Mesenchymal stem cell (in vitro differentiated cells and primary cell): ENCODE measurements around the gene KLHDC3.

Experiments used
- DNase-seq: peaks from one replicate; pipeline ENCODE4 v3.0.0-alpha.2; 2013
- H2AFZ ChIP-seq: one replicate; pipeline ENCODE4 v1.6.1; 2013; ENCODE audit warnings: low read depth, mild to moderate bottlenecking, control low read depth, inconsistent platforms, low read length, moderate library complexity
- H2AK5ac ChIP-seq: 2 replicates; pipeline ENCODE4 v1.6.1; 2013; ENCODE audit warnings: low read length, moderate library complexity, mild to moderate bottlenecking, inconsistent platforms; ENCODE audit not compliant: severe bottlenecking
- H2BK120ac ChIP-seq: one replicate; pipeline ENCODE4 v1.6.1; 2013; ENCODE audit warnings: low read depth, mild to moderate bottlenecking, inconsistent platforms, low read length, moderate library complexity
- H2BK12ac ChIP-seq, 2 experiments: one replicate each; pipeline ENCODE4 v1.6.1; 2013; ENCODE audit warnings: inconsistent platforms in 2 of 2, low read length in 2 of 2, mild to moderate bottlenecking in 2 of 2, moderate library complexity in 2 of 2, control low read depth in 1 of 2
- H2BK15ac ChIP-seq: one replicate; pipeline ENCODE4 v1.6.1; 2013; ENCODE audit warnings: mild to moderate bottlenecking, low read depth, inconsistent platforms; ENCODE audit not compliant: poor library complexity, severe bottlenecking
- H2BK5ac ChIP-seq: 2 replicates; pipeline ENCODE4 v1.6.1; 2013; ENCODE audit warnings: low read depth, mild to moderate bottlenecking, low read length, control low read depth, inconsistent platforms; ENCODE audit not compliant: poor library complexity, severe bottlenecking
- H3K14ac ChIP-seq, 2 experiments: one replicate each; pipeline ENCODE4 v1.6.1; 2013; ENCODE audit warnings: inconsistent platforms in 2 of 2, low read length in 2 of 2, control low read depth in 1 of 2, mild to moderate bottlenecking in 1 of 2, moderate library complexity in 1 of 2
- H3K18ac ChIP-seq, 2 experiments: one replicate each; pipeline ENCODE4 v1.6.1; 2013; ENCODE audit warnings: inconsistent platforms in 2 of 2, low read length in 2 of 2, control low read depth in 1 of 2, low read depth in 1 of 2, mild to moderate bottlenecking in 1 of 2
- H3K23ac ChIP-seq, 2 experiments: one replicate each; pipeline ENCODE4 v1.6.1; 2013; ENCODE audit warnings: inconsistent platforms in 2 of 2, low read length in 2 of 2, mild to moderate bottlenecking in 2 of 2, moderate library complexity in 2 of 2, control low read depth in 1 of 2
- H3K27ac ChIP-seq: 2 replicates; pipeline ENCODE4 v1.5.1; 2013; ENCODE audit warnings: mild to moderate bottlenecking, moderate library complexity, low read length, control low read depth, inconsistent platforms; ENCODE audit not compliant: poor library complexity, severe bottlenecking
- H3K27me3 ChIP-seq, 2 experiments: 2 replicates each; pipeline versions ENCODE4 v1.6.1 to v1.7.0; 2013; ENCODE audit warnings: low read length in 2 of 2, mild to moderate bottlenecking in 2 of 2, moderate library complexity in 2 of 2, control low read depth in 1 of 2, inconsistent platforms in 1 of 2; ENCODE audit not compliant: control insufficient read depth in 1 of 2, insufficient read depth in 1 of 2
- H3K36me3 ChIP-seq, 2 experiments: 2 replicates each; pipeline versions ENCODE4 v1.6.1 to v1.7.0; 2013; ENCODE audit warnings: low read length in 2 of 2, control low read depth in 1 of 2, inconsistent platforms in 1 of 2, low read depth in 1 of 2, mild to moderate bottlenecking in 1 of 2; ENCODE audit not compliant: insufficient read depth in 2 of 2, control insufficient read depth in 1 of 2
- H3K4ac ChIP-seq, 2 experiments: one replicate each; pipeline ENCODE4 v1.6.1; 2013; ENCODE audit warnings: inconsistent platforms in 2 of 2, low read length in 2 of 2, mild to moderate bottlenecking in 2 of 2, moderate library complexity in 2 of 2, control low read depth in 1 of 2, low read depth in 1 of 2
- H3K4me1 ChIP-seq: 2 replicates; pipeline ENCODE4 v1.6.1; 2013; ENCODE audit warnings: low read depth, low read length, control low read depth; ENCODE audit not compliant: control insufficient read depth, insufficient read depth
- H3K4me2 ChIP-seq: 2 replicates; pipeline ENCODE4 v1.6.1; 2013; ENCODE audit warnings: low read length, mild to moderate bottlenecking, inconsistent platforms; ENCODE audit not compliant: poor library complexity, severe bottlenecking
- H3K4me3 ChIP-seq, 2 experiments: 2 replicates each; pipeline versions ENCODE4 v1.5.1 to v1.7.0; 2013; ENCODE audit warnings: low read length in 2 of 2, mild to moderate bottlenecking in 2 of 2, control low read depth in 1 of 2, low read depth in 1 of 2; ENCODE audit not compliant: insufficient read depth in 1 of 2
- H3K79me1 ChIP-seq: replicated peaks from 2 replicates; pipeline ENCODE4 v1.6.1; 2013; ENCODE audit warnings: mild to moderate bottlenecking, control low read depth, low read length, inconsistent platforms; ENCODE audit not compliant: poor library complexity, severe bottlenecking
- H3K9ac ChIP-seq: 2 replicates; pipeline ENCODE4 v1.7.0; 2013; ENCODE audit warnings: mild to moderate bottlenecking, low read length, moderate library complexity
- H3K9me3 ChIP-seq: 2 replicates; pipeline ENCODE4 v1.7.0; 2013; ENCODE audit warnings: mild to moderate bottlenecking, low read length; ENCODE audit not compliant: control insufficient read depth
- H4K8ac ChIP-seq: one replicate; pipeline ENCODE4 v1.6.1; 2013; ENCODE audit warnings: inconsistent platforms, mild to moderate bottlenecking, low read length, moderate library complexity
- H4K91ac ChIP-seq: one replicate; pipeline ENCODE4 v1.6.1; 2013; ENCODE audit warnings: mild to moderate bottlenecking, low read length, inconsistent platforms
- WGBS: methylation state at CpG from one replicate; pipeline ENCODE4 v1.1.7; 2013; ENCODE audit warnings: mixed read lengths; 5-methylcytosine and 5-hydroxymethylcytosine counted together

Gene KLHDC3

GRCh38 chr6:43007126-43007525, 6.9 kb upstream of the KLHDC3 start:
- Histone ChIP-seq H3K4ac (no peak overlapping the region), H3K4me2 (no peak overlapping the region), H2BK15ac (no peak overlapping the region), H3K4me3 (no peak overlapping the region), H3K27me3 (no peaks in the 10 kb centered on the region), H3K9me3 (no peaks in the 10 kb centered on the region), H2BK12ac (no peak overlapping the region), H2AK5ac (no peak overlapping the region), H3K14ac (no peak overlapping the region), H4K8ac (no peak overlapping the region), H3K18ac (no peak overlapping the region), H3K27ac (no peak overlapping the region), H3K36me3 (peaks cover 63 to 69% of the 10 kb centered on the region in 2 experiments), H3K9ac (no peak overlapping the region), H2AFZ (no peak overlapping the region), H2BK120ac (no peak overlapping the region), H2BK5ac (no peak overlapping the region), H3K4me1 (peaks cover 3% of the 10 kb centered on the region), H3K23ac (no peak overlapping the region), H3K79me1 (peaks cover 40% of the 10 kb centered on the region), H4K91ac (no peak overlapping the region)
- WGBS, result 95% methylated on average over 9 of the region's 9 CpGs
- DNase-seq, result no peak

GRCh38 chr6:43009124-43009523, 4.9 kb upstream of the KLHDC3 start:
- no peak overlapping the region for H2AFZ ChIP-seq
- no peaks in the 10 kb centered on the region for H3K27me3 ChIP-seq
- H2BK5ac ChIP-seq, result no peak overlapping the region
- peak overlapping the region; percentile 24 for H4K8ac ChIP-seq
- H2BK12ac ChIP-seq, result no peak overlapping the region
- no peak overlapping the region for H2BK120ac ChIP-seq
- peak; percentile 39 for DNase-seq
- H3K23ac ChIP-seq, result no peak overlapping the region
- WGBS, result 83% methylated on average over 5 of the region's 6 CpGs
- no peaks in the 10 kb centered on the region for H3K9me3 ChIP-seq
- H3K4me1 ChIP-seq, result peaks cover 12% of the 10 kb centered on the region
- H4K91ac ChIP-seq, result no peak overlapping the region
- no peak overlapping the region for H3K4me3 ChIP-seq
- H3K79me1 ChIP-seq, result peaks cover 36% of the 10 kb centered on the region
- no peak overlapping the region for H3K9ac ChIP-seq
- H2AK5ac ChIP-seq, result no peak overlapping the region
- H3K4ac ChIP-seq, result no peak overlapping the region
- H3K4me2 ChIP-seq, result no peak overlapping the region
- H3K14ac ChIP-seq, result no peak overlapping the region
- H3K18ac ChIP-seq, result no peak overlapping the region
- H3K36me3 ChIP-seq, result peaks cover 63 to 68% of the 10 kb centered on the region in 2 experiments
- no peak overlapping the region for H3K27ac ChIP-seq
- no peak overlapping the region for H2BK15ac ChIP-seq

- H4K91ac ChIP-seq, result no peak overlapping the region
- peak overlapping the region; percentile 92 for H3K9ac ChIP-seq
- H3K23ac ChIP-seq, result no peak overlapping the region
- H2BK120ac ChIP-seq, result no peak overlapping the region
- 84% methylated on average over 3 of the region's 6 CpGs for WGBS
- no peak overlapping the region for H2AK5ac ChIP-seq
- no peak overlapping the region for H2BK15ac ChIP-seq
- no peak overlapping the region for H4K8ac ChIP-seq
- no peaks in the 10 kb centered on the region for H3K27me3 ChIP-seq
- H3K36me3 ChIP-seq, result peaks cover 62 to 63% of the 10 kb centered on the region in 2 experiments
- H2BK5ac ChIP-seq, result no peak overlapping the region
- no peak overlapping the region for H3K27ac ChIP-seq
- H3K4me3 ChIP-seq, result no peak overlapping the region
- no peak overlapping the region for H3K18ac ChIP-seq
- H3K4me1 ChIP-seq, result peaks cover 17% of the 10 kb centered on the region
- no peaks in the 10 kb centered on the region for H3K9me3 ChIP-seq
- no peak overlapping the region for H2BK12ac ChIP-seq
- no peak for DNase-seq
- no peak overlapping the region for H2AFZ ChIP-seq
- H3K14ac ChIP-seq, result no peak overlapping the region
- H3K4me2 ChIP-seq, result no peak overlapping the region
- H3K79me1 ChIP-seq, result peaks cover 31% of the 10 kb centered on the region
- no peak overlapping the region for H3K4ac ChIP-seq
Measured at GRCh38 chr6:43011207-43011606, 2.8 kb upstream of the KLHDC3 start.

GRCh38 chr6:43012364-43012763, 1.7 kb upstream of the KLHDC3 start:
- no peak overlapping the region for H3K14ac ChIP-seq
- peak overlapping the region; percentile 92 for H3K9ac ChIP-seq
- WGBS, result 91% methylated on average over 6 of the region's 6 CpGs
- no peak overlapping the region for H3K23ac ChIP-seq
- H2BK12ac ChIP-seq, result no peak overlapping the region
- H2AFZ ChIP-seq, result no peak overlapping the region
- H3K4me1 ChIP-seq, result peaks cover 27% of the 10 kb centered on the region
- H3K18ac ChIP-seq, result no peak overlapping the region
- H2BK5ac ChIP-seq, result no peak overlapping the region
- H2BK120ac ChIP-seq, result no peak overlapping the region
- no peak overlapping the region for H3K4me2 ChIP-seq
- H4K91ac ChIP-seq, result no peak overlapping the region
- H3K36me3 ChIP-seq, result peaks cover 61 to 63% of the 10 kb centered on the region in 2 experiments
- no peak overlapping the region for H4K8ac ChIP-seq
- peaks cover 29% of the 10 kb centered on the region for H3K79me1 ChIP-seq
- no peak for DNase-seq
- H3K4ac ChIP-seq, result no peak overlapping the region
- H3K27ac ChIP-seq, result no peak overlapping the region
- H2AK5ac ChIP-seq, result no peak overlapping the region
- peak overlapping the region in 1 of 2 experiments; percentile 92 for H3K4me3 ChIP-seq
- no peaks in the 10 kb centered on the region for H3K27me3 ChIP-seq
- no peaks in the 10 kb centered on the region for H3K9me3 ChIP-seq
- no peak overlapping the region for H2BK15ac ChIP-seq
